Measurements from ENCODE around the gene EGLN1.

Gene EGLN1

DNA sequence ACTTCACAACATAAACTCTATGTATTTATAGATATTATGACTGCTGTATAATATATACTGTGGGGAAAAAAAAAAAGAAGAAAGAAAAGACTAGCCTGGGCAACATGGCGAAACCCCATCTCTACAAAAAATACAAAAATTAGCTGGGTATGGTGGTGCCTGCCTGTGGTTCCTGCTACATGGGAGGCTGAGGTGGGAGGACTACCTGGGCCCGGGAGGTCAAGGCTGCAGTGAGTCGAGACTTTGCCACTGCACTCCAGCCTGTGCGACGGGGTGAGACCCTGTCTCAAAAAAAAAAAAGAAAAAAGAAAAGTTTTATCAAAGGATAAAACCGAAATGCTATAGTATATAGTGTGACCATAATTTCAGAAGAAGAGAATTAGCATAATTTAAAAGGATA lies 87.1 kb downstream of the EGLN1 start:
- DNase-seq (ENCODE audit: extremely low read depth in 1 of 2, low read depth in 1 of 2) = no peak

DNA sequence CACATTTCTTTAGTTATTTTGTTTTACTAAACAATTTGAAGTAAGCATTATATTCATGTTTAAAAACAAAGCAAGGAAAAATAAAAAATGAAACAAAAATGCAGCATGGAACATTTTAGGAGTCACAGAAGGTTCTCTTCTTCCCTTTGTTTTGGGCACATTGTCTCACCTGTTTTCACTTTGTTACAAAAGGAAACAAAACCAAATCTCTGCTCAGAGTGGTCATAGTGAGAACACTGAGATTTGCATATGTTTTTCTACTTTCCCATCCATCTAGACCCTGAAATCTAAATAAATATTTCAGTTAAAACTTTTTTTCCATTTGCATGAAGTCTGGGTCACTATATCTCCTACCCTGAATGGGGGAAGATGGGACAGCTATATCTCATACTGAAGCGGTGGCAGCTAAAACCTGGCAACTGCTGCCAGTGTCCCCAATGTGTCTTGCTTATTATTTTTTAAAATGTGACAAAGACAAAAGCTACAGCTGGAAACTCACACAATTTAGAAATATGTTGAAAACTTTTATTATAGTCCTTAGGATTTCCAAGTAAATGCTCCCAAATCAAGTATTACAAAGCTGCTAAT lies 87.9 kb downstream of the EGLN1 start:
- no peak for DNase-seq (ENCODE audit: extremely low read depth in 1 of 2, low read depth in 1 of 2)

DNA sequence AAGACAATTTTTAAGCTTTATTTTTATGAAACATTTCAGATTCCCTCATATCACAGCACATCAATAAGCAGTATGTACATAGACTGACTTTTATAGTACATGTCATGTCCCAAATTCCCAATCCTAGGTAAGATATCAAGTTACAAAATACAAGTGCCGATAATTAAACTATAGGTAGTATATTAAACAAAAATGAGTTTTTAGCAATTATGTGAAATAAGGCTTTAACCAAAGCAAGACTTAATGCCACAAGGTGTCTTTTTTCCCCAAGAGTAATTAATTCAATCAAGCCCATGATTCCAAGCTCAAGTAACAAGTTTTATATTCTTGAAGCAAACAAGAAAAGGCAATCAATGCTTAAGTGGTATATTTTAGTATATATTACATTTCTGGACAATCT lies 89.3 kb downstream of the EGLN1 start:
- no peak for DNase-seq (ENCODE audit: extremely low read depth in 1 of 2, low read depth in 1 of 2)

DNA sequence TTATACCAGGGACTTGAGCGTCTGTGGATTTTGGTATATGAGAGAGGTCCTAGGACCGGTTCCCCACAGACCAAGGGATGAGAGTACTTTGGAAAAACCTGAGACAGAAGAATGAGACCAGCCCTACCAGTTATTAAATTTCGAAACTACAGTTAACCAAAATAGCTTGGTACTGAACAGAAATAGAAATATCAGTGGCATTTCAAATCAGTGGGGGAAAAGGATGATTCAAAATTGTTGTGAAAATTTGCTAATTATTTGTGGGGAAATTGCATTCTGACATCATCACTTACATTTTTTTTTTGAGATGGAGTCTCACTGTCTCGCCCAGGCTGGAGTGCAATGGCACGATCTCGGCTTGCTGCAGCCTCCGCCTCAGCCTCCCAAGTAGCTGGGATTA lies 92.6 kb downstream of the EGLN1 start:
- no peak for DNase-seq (ENCODE audit: extremely low read depth in 1 of 2, low read depth in 1 of 2)

DNA sequence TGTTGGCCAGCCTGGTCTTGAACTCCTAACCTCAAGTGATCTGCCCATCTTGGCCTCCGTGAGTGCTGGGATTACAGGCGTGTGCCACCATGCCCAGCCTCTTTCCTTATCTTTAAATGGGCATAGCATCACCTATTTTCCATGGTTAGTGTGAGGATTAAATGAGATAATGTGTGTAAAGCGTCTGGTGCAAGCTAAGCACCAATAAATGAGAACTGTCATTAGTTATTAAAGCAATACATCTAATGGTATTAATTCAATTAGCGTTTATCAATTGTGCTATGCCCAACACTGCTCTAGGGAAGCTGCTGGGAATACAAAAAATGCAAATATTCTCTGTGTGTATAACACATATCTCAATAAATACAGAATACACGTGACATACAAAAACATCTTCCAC lies 94.5 kb downstream of the EGLN1 start:
- DNase-seq (ENCODE audit: extremely low read depth in 1 of 2, low read depth in 1 of 2) = no peak

DNA sequence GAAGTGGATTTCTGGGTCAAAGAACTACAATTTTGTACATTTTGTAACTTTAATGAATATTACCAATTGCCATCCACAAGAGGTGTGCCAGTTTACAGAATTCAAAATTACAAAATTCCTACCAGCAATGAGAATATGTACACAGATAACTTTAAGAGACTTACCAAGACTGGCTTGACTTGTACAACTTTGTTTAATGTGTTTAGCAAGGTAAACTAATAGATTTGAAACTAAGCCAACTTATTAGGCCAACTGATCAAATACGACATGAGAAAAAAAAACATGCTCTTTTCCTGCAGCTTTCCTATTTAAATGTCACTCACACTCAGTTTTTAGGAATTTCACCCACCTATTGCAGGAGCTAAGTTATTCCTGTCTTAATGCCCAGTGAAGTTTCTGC lies 95.8 kb downstream of the EGLN1 start:
- DNase-seq (ENCODE audit: extremely low read depth in 1 of 2, low read depth in 1 of 2) = no peak

DNA sequence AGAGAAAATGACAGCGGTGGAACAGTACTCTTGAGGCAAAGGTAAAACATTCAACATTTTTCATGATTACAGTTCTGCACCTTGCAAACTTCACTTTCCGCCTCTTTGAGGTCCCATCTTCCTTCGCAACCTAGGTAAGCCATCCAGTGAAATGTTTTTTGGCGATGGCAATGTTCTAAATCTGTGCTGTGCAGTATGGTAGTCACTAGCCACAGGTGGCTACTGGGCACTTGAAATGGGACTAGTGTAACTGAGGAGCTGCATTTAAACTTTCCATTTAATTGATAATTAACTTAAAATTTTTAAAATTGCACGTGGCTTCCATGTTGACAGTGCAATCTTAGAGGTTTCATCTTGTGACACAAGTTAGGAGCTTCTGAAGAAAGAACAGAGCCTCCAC lies 97.4 kb downstream of the EGLN1 start:
- DNase-seq (ENCODE audit: extremely low read depth in 1 of 2, low read depth in 1 of 2) = no peak

DNA sequence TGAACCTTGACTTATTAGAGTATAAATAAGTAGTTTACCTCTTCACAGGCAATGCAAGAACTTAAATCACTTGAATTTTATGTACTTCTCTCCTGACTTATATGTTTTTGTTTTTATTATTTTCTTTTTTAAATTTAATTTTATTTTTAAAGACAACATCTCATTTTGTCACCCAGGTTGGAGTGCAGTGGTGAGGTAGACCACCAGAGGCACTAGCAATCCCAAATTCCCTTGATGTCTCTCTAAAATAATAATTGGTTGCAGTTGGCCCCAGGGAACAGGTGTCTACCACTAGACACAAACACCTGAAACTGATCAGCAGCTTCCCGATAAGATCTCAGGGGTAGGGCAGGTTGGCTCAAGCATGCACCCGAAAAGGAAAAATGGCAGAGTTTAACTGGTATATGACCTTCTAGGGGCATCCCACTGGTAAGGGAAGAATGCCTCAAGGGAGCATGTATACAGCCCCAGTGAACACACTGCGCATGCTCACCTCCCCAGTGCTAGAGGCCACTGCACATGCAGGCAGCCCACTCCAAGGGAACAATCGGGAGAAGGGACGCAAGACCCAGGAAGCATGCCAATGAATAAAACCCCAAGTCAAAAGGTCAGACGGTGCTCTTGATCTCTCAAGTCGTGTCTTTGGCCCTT lies 99.1 kb downstream of the EGLN1 start:
- no peak for DNase-seq (ENCODE audit: extremely low read depth in 1 of 2, low read depth in 1 of 2)

DNA sequence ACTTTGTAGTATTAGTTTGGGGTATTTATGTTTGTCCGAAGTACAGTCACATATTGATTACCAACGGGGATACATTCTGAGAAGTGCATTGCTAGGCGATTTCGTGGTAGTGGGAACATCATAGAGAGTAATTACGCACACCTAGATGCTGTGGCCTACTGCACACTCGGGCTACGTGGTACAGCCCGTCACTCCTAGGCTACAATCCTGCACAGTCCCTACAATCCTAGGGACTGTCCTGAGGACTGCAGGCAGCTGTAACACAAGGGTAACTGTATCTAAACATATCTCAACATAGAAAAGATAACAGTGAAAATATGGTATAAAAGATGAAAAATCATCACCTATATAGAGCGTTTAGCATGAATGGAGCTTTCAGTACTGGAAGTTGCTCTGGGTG lies 103.0 kb downstream of the EGLN1 start:
- no peak for DNase-seq (ENCODE audit: extremely low read depth in 1 of 2, low read depth in 1 of 2)

DNA sequence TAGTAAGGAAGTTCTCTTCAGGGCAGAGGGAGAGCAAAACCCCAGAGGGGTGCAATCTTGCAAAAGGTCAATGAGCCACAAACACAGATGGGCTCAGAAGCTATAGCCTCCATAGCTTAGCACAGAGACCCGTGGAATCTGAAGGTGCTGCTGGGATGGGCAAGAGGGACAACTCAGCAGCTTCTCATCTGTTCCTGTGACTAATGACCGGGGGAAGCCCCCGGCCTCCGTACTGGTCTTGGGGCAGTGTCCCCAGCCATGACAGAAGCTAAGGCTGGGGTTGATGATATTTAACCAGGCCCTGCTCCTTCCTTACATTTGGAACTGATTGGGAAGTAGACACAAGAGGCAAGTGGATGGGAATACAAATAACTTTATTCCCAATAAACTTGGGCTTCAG lies 103.5 kb downstream of the EGLN1 start:
- DNase-seq (ENCODE audit: extremely low read depth in 1 of 2, low read depth in 1 of 2) = no peak

DNA sequence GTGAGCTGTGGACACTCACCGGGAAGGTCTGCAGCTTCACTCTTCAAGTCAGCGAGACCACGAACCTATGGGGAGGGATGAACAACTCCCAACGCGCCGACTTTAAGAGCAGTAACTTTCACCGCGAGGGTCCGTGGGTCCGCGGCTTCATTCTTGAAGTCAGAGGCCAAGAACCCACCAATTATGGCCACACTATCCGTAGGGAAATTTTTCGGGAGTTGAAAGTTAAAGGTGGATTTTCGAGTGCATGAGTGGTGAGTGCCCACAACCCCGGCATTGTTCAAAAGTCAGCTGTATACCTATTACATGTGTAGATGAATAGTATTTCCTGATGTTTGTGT lies 104.1 kb downstream of the EGLN1 start:
- DNase-seq (ENCODE audit: extremely low read depth in 1 of 2, low read depth in 1 of 2) = no peak

DNA sequence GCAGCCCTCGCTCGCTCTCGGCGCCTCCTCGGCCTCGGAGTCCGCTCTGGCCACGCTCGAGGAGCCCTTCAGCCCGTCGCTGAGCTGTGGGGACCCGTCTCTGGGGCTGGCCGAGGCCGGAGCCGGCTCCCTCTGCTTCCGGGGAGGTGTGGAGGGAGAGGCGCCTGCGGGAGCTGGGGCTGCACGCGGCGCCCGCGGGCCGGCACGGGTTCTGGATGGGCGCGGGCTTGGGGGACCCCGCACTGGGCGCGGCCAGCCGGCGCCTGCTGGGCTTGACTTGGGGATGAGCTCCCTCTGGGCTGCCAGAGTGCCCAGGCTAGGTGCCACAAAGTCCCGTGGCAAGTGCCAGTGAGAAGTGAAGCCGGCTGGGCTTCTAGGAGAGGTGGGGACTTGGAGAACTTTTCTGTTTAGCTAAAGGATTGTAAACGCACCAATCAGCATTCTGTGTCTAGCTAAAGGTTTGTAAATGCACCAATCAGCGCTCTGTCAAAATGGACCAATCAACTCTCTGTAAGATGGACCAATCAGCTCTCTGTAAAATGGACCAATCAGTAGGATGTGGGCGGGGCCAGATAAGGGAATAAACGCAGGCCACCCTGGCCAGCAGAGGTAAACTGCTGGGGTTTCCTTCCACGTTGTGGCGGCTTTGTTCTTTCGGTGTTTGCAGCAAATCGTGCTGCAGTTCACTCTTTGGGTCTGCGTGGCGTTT lies 104.6 kb downstream of the EGLN1 start:
- DNase-seq (ENCODE audit: extremely low read depth in 1 of 2, low read depth in 1 of 2) = no peak

DNA sequence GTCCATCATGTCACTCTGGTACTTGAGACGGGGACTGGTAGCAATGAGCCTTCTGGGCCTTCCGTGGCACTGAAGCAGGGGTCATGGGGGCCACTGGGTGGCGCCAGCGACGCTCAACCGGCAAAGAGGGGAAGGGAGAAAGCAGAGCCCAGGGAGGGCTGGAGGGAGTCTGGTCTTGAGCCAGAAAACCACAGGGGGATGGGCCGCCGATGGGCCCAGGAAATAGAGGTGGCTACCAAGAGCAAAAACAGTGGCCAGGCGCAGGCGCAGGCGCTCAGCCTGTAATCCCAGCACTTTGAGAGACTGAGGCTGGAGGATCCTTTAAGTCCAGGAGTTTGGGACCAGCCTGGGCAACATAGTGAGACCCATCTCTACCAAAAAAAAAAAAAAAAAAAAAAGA lies 106.2 kb downstream of the EGLN1 start:
- DNase-seq (ENCODE audit: extremely low read depth in 1 of 2, low read depth in 1 of 2) = peak in 1 of 2 donors; percentile 23
